NCI-H2171 treated with DMSO at 0.1 percent for 48 hours (cell line): ENCODE results near the gene TRRAP.
A peak's percentile ranks its signal among the peaks of the same experiment; 100 is the strongest.

Experiments
- DNase-seq: peaks from one replicate; lab custom pipeline; 2025; lab: John Stamatoyannopoulos, UW

Gene TRRAP

GRCh38 chr7:98988641-98989040, 110.3 kb downstream of the TRRAP start:
- peak; percentile 6 for DNase-seq

GRCh38 chr7:98990356-98990755, 112.0 kb downstream of the TRRAP start:
- DNase-seq, result peak; percentile 21

GRCh38 chr7:98991141-98991540, 112.8 kb downstream of the TRRAP start:
- DNase-seq, result no peak

- DNase-seq, result no peak
Observed at GRCh38 chr7:98992076-98992475, 113.7 kb downstream of the TRRAP start.

GRCh38 chr7:98993024-98993897, 114.9 kb downstream of the TRRAP start:
- no peak for DNase-seq

GRCh38 chr7:98994046-98994944, 116.0 kb downstream of the TRRAP start:
- no peak for DNase-seq

GRCh38 chr7:98995111-98995510, 116.8 kb downstream of the TRRAP start:
- DNase-seq, result no peak

GRCh38 chr7:98995523-98996149, 117.3 kb downstream of the TRRAP start:
- no peak for DNase-seq

- no peak for DNase-seq
Observed at GRCh38 chr7:98996150-98996552, 117.8 kb downstream of the TRRAP start.

GRCh38 chr7:98997846-98998245, 119.5 kb downstream of the TRRAP start:
- DNase-seq, result no peak

- DNase-seq, result no peak
Observed at GRCh38 chr7:98998821-98999725, 120.7 kb downstream of the TRRAP start.

- DNase-seq, result no peak
Observed at GRCh38 chr7:99000196-99000903, 122.0 kb downstream of the TRRAP start.

- DNase-seq, result no peak
Observed at GRCh38 chr7:99000904-99001465, 122.7 kb downstream of the TRRAP start.

GRCh38 chr7:99001482-99002147, 123.3 kb downstream of the TRRAP start:
- DNase-seq, result no peak

- DNase-seq, result no peak
Observed at GRCh38 chr7:99002148-99002826, 124.0 kb downstream of the TRRAP start.

- DNase-seq, result no peak
Observed at GRCh38 chr7:99002827-99003212, 124.5 kb downstream of the TRRAP start.

GRCh38 chr7:99003419-99003818, 125.1 kb downstream of the TRRAP start:
- no peak for DNase-seq

GRCh38 chr7:99004216-99004615, 125.9 kb downstream of the TRRAP start:
- DNase-seq, result no peak

- DNase-seq, result no peak
Observed at GRCh38 chr7:99004781-99005500, 126.6 kb downstream of the TRRAP start.
